GM12892 (cell line): ENCODE results near the gene NUBPL.

Experiments
- POLR2A ChIP-seq: IDR thresholded peaks from 2 replicates; pipeline ENCODE4 v1.6.1; 2011; ENCODE audit warnings: low read depth, low read length, control low read depth
- POLR2AphosphoS5 ChIP-seq: IDR thresholded peaks from 2 replicates; pipeline ENCODE4 v1.6.1; 2011; ENCODE audit warnings: low read depth, low read length, control low read depth
- TAF1 ChIP-seq: IDR thresholded peaks from 2 replicates; pipeline ENCODE4 v1.6.1; 2011; ENCODE audit warnings: low read depth, mild to moderate bottlenecking, control low read depth, low read length, borderline replicate concordance

GRCh38 chr14:31567655-31568054, 6.5 kb downstream of the NUBPL start:
- TF ChIP-seq POLR2A, result no peak
- TF ChIP-seq POLR2AphosphoS5, result no peak
- TF ChIP-seq TAF1, result no peak
